Activated CD8-positive, alpha-beta memory T cell treated with anti-CD3 and anti-CD28 coated beads, Interleukin-2, amount 50 U/mL, for 24 hours (primary cell): ENCODE data around the gene ATP4B.
"Not testable (repeated sequence)": the region's sequence is repeated elsewhere in the genome, so short reads cannot be mapped to it uniquely, and the experiment has no call there.

Source experiments
- DNase-seq: peaks from one replicate; pipeline ENCODE4 v3.0.0-alpha.2; 2020; ENCODE audit errors: extremely low read depth

ATP4B gene

GRCh38 chr13:113625965-113626721, 31.9 kb downstream of the ATP4B start:
- no peak for DNase-seq

GRCh38 chr13:113624640-113625304, 33.2 kb downstream of the ATP4B start:
- not testable (repeated sequence) for DNase-seq

GRCh38 chr13:113624235-113624587, 33.8 kb downstream of the ATP4B start:
- DNase-seq = no peak

- DNase-seq = no peak
Measured at GRCh38 chr13:113623491-113624234, 34.3 kb downstream of the ATP4B start.

- DNase-seq = no peak
Measured at GRCh38 chr13:113622791-113623490, 35.1 kb downstream of the ATP4B start.

GRCh38 chr13:113621986-113622550, 35.9 kb downstream of the ATP4B start:
- not testable (repeated sequence) for DNase-seq

- not testable (repeated sequence) for DNase-seq
Measured at GRCh38 chr13:113621498-113621897, 36.5 kb downstream of the ATP4B start.

GRCh38 chr13:113621046-113621445, 37.0 kb downstream of the ATP4B start:
- no peak for DNase-seq

- DNase-seq = no peak
Measured at GRCh38 chr13:113620036-113620796, 37.8 kb downstream of the ATP4B start.

- no peak for DNase-seq
Measured at GRCh38 chr13:113618455-113618854, 39.5 kb downstream of the ATP4B start.

- no peak for DNase-seq
Measured at GRCh38 chr13:113617961-113618360, 40.0 kb downstream of the ATP4B start.

- DNase-seq = no peak
Measured at GRCh38 chr13:113616991-113617749, 40.8 kb downstream of the ATP4B start.

- DNase-seq = no peak
Measured at GRCh38 chr13:113616281-113616906, 41.6 kb downstream of the ATP4B start.

GRCh38 chr13:113613789-113614379, 44.1 kb downstream of the ATP4B start:
- DNase-seq = no peak

GRCh38 chr13:113612607-113613006, 45.4 kb downstream of the ATP4B start:
- no peak for DNase-seq

- no peak for DNase-seq
Measured at GRCh38 chr13:113611996-113612395, 46.0 kb downstream of the ATP4B start.

GRCh38 chr13:113610266-113610665, 47.7 kb downstream of the ATP4B start:
- no peak for DNase-seq

GRCh38 chr13:113609616-113610015, 48.4 kb downstream of the ATP4B start:
- DNase-seq = no peak

GRCh38 chr13:113608967-113609533, 48.9 kb downstream of the ATP4B start:
- no peak for DNase-seq
